ENCODE results near the gene ADGRL2.

DNA sequence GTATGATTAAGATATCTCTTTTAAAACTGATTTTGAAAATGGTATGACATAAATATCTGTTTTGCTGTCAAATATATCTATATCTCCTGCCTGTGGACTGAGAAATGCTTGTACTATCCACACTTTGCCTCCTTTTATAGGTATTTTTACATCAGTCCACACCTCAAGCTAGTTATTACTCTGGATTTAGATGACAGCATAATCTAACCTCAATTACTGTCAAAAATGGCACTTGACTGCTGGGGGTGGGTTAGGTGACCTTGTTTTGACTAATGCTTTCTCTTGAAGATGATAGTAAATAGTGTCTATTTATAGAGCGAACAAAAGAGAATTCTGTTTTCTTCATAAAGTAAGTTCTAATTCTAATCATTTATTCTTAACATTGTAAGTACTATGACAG lies 9.1 kb downstream of the ADGRL2 start:
- TF ChIP-seq, protein P1, sequence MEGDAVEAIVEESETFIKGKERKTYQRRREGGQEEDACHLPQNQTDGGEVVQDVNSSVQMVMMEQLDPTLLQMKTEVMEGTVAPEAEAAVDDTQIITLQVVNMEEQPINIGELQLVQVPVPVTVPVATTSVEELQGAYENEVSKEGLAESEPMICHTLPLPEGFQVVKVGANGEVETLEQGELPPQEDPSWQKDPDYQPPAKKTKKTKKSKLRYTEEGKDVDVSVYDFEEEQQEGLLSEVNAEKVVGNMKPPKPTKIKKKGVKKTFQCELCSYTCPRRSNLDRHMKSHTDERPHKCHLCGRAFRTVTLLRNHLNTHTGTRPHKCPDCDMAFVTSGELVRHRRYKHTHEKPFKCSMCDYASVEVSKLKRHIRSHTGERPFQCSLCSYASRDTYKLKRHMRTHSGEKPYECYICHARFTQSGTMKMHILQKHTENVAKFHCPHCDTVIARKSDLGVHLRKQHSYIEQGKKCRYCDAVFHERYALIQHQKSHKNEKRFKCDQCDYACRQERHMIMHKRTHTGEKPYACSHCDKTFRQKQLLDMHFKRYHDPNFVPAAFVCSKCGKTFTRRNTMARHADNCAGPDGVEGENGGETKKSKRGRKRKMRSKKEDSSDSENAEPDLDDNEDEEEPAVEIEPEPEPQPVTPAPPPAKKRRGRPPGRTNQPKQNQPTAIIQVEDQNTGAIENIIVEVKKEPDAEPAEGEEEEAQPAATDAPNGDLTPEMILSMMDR (conservative IDR thresholded peaks at IDR 0.05; ENCODE audit: low read depth, low read length) = no peak
- TF ChIP-seq EZH2phosphoT487 (IDR thresholded peaks at IDR 0.05; ENCODE audit: borderline replicate concordance, low read length) = no peak
- TF ChIP-seq EZH2 (IDR thresholded peaks at IDR 0.05; ENCODE audit: low read length, unreplicated experiment) = no peak

Measured in PC-3 (cell line).